Neural crest cell (in vitro differentiated cells): ENCODE data around the gene BTBD9. TPM values are rescaled to one million over a fixed set of nuclear protein-coding genes. Genes with fewer than 3 reads are reported as not detected.

Experiments used
- DNase-seq: peaks from one replicate; pipeline ENCODE4 v3.0.0; 2021; ENCODE audit warnings: low read depth, mixed read lengths, low spot score
- H3K27ac Mint-ChIP-seq: one replicate; pipeline ENCODE4 v1.8.0; 2021; ENCODE audit warnings: mild to moderate bottlenecking, mixed read lengths; ENCODE audit not compliant: unreplicated experiment
- H3K27me3 Mint-ChIP-seq: 2 replicates; pipeline ENCODE4 v1.8.0; 2021; ENCODE audit warnings: low read depth, mild to moderate bottlenecking, mixed read lengths
- H3K36me3 Mint-ChIP-seq: 2 replicates; pipeline ENCODE4 v1.8.0; 2021; ENCODE audit warnings: low read depth, mild to moderate bottlenecking, mixed read lengths
- H3K4me1 Mint-ChIP-seq: 2 replicates; pipeline ENCODE4 v1.8.0; 2021; ENCODE audit warnings: mixed read lengths
- H3K4me3 Mint-ChIP-seq: one replicate; pipeline ENCODE4 v1.8.0; 2021; ENCODE audit warnings: mild to moderate bottlenecking, mixed read lengths
- H3K9me3 Mint-ChIP-seq: 2 replicates; pipeline ENCODE4 v1.8.0; 2021; ENCODE audit warnings: mixed read lengths
- CTCF ChIP-seq: fragments of 200-600 bp; sonication (generic); conservative IDR thresholded peaks from 2 replicates; pipeline ENCODE4 v1.5.0; 2021; ENCODE audit warnings: antibody characterized with exemption, mild to moderate bottlenecking
- total RNA-seq: library from RNA; stranded (reverse); gene quantifications from 2 replicates; pipeline ENCODE4 v1.2.1, GENCODE V29; 2021

The BTBD9 gene
- total RNA-seq, 1 donor from 2014 or later, result 18.0 TPM

GRCh38 chr6:38656896-38657295, 17.2 kb upstream of the BTBD9 start:
- no peak overlapping the region for H3K4me3 Mint-ChIP-seq
- no peak overlapping the region for H3K27ac Mint-ChIP-seq
- no peaks in the 10 kb centered on the region for H3K9me3 Mint-ChIP-seq
- TF ChIP-seq CTCF, result no peak
- DNase-seq, result no peak
- no peaks in the 10 kb centered on the region for H3K36me3 Mint-ChIP-seq
- no peaks in the 10 kb centered on the region for H3K27me3 Mint-ChIP-seq
- no peaks in the 10 kb centered on the region for H3K4me1 Mint-ChIP-seq

- no peak for TF ChIP-seq CTCF
- H3K4me1 Mint-ChIP-seq, result no peaks in the 10 kb centered on the region
- no peak overlapping the region for H3K27ac Mint-ChIP-seq
- peaks cover 4% of the 10 kb centered on the region for H3K9me3 Mint-ChIP-seq
- peaks cover 5% of the 10 kb centered on the region for H3K36me3 Mint-ChIP-seq
- no peak overlapping the region for H3K4me3 Mint-ChIP-seq
- no peak for DNase-seq
- H3K27me3 Mint-ChIP-seq, result no peaks in the 10 kb centered on the region
Measured at GRCh38 chr6:38654263-38654662, 14.5 kb upstream of the BTBD9 start.

- H3K36me3 Mint-ChIP-seq, result peaks cover 5% of the 10 kb centered on the region
- no peak overlapping the region for H3K4me3 Mint-ChIP-seq
- no peaks in the 10 kb centered on the region for H3K4me1 Mint-ChIP-seq
- H3K27me3 Mint-ChIP-seq, result no peaks in the 10 kb centered on the region
- DNase-seq, result no peak
- no peak for TF ChIP-seq CTCF
- H3K9me3 Mint-ChIP-seq, result peaks cover 4% of the 10 kb centered on the region
- H3K27ac Mint-ChIP-seq, result no peak overlapping the region
Measured at GRCh38 chr6:38651121-38651784, 11.5 kb upstream of the BTBD9 start.

- Mint-ChIP-seq H3K36me3 (peaks cover 5% of the 10 kb centered on the region), H3K4me3 (no peak overlapping the region), H3K4me1 (no peaks in the 10 kb centered on the region), H3K9me3 (peaks cover 4% of the 10 kb centered on the region), H3K27me3 (no peaks in the 10 kb centered on the region), H3K27ac (no peak overlapping the region)
- no peak for TF ChIP-seq CTCF
- no peak for DNase-seq
Measured at GRCh38 chr6:38650207-38650752, 10.6 kb upstream of the BTBD9 start.

GRCh38 chr6:38649744-38650143, 10.0 kb upstream of the BTBD9 start:
- no peaks in the 10 kb centered on the region for H3K27me3 Mint-ChIP-seq
- no peak for TF ChIP-seq CTCF
- peaks cover 4% of the 10 kb centered on the region for H3K9me3 Mint-ChIP-seq
- DNase-seq, result no peak
- H3K4me3 Mint-ChIP-seq, result no peak overlapping the region
- no peak overlapping the region for H3K27ac Mint-ChIP-seq
- H3K4me1 Mint-ChIP-seq, result no peaks in the 10 kb centered on the region
- H3K36me3 Mint-ChIP-seq, result peaks cover 5% of the 10 kb centered on the region
